MM.1S (cell line): ENCODE measurements around the gene RAB7A.

Experiments used
- DNase-seq: peaks from one replicate; pipeline ENCODE4 v3.0.0-alpha.2; 2015
- H2AFZ ChIP-seq: fragments of 300-600 bp; sonication (generic); 2 replicates; pipeline ENCODE4 v1.6.0; 2016; ENCODE audit warnings: antibody characterized with exemption, low read length
- H3F3A ChIP-seq: fragments of 300-600 bp; sonication (generic); 2 replicates; pipeline ENCODE4 v1.6.1; 2016; ENCODE audit warnings: mild to moderate bottlenecking, antibody characterized with exemption, low read length, moderate library complexity, mixed read lengths; ENCODE audit not compliant: insufficient read depth
- H3K27ac ChIP-seq: fragments of 300-600 bp; sonication (generic); 2 replicates; pipeline ENCODE4 v1.5.1; 2016; ENCODE audit warnings: mild to moderate bottlenecking, low read length
- H3K27me3 ChIP-seq: fragments of 300-600 bp; sonication (generic); replicated peaks from 2 replicates; pipeline ENCODE4 v1.6.0; 2016; ENCODE audit warnings: low read length; ENCODE audit not compliant: insufficient read depth
- H3K36me3 ChIP-seq: fragments of 300-600 bp; sonication (generic); replicated peaks from 2 replicates; pipeline ENCODE4 v1.6.1; 2016; ENCODE audit warnings: mild to moderate bottlenecking, low read length, mixed read lengths; ENCODE audit not compliant: insufficient read depth
- H3K4me1 ChIP-seq: fragments of 300-600 bp; sonication (generic); 2 replicates; pipeline ENCODE4 v1.6.1; 2016; ENCODE audit warnings: low read length, mixed read lengths
- H3K4me2 ChIP-seq: fragments of 300-600 bp; sonication (generic); 2 replicates; pipeline ENCODE4 v1.6.0; 2016; ENCODE audit warnings: low read depth, low read length
- H3K4me3 ChIP-seq: fragments of 300-600 bp; sonication (generic); 2 replicates; pipeline ENCODE4 v1.5.1; 2016; ENCODE audit warnings: low read length, mixed read lengths
- H3K79me2 ChIP-seq: fragments of 300-600 bp; sonication (generic); 2 replicates; pipeline ENCODE4 v1.6.1; 2016; ENCODE audit warnings: mixed run types, low read length, mixed read lengths
- H3K9ac ChIP-seq: fragments of 300-600 bp; sonication (generic); 2 replicates; pipeline ENCODE4 v1.6.1; 2016; ENCODE audit warnings: low read length, mixed read lengths
- H3K9me2 ChIP-seq: fragments of 300-600 bp; sonication (generic); replicated peaks from 2 replicates; pipeline ENCODE4 v1.6.1; 2016; ENCODE audit warnings: mild to moderate bottlenecking, low read length, mixed read lengths; ENCODE audit not compliant: insufficient read depth
- H3K9me3 ChIP-seq: fragments of 300-600 bp; sonication (generic); replicated peaks from 2 replicates; pipeline ENCODE4 v1.6.1; 2016; ENCODE audit warnings: mild to moderate bottlenecking, low read length, mixed read lengths; ENCODE audit not compliant: insufficient read depth
- H4K20me1 ChIP-seq: fragments of 300-600 bp; sonication (generic); 2 replicates; pipeline ENCODE4 v1.6.1; 2016; ENCODE audit warnings: mild to moderate bottlenecking, low read length, moderate library complexity, mixed read lengths; ENCODE audit not compliant: insufficient read depth
- CTCF ChIP-seq: fragments of 300-600 bp; sonication (generic); IDR thresholded peaks from 2 replicates; pipeline ENCODE4 v1.5.1; 2016; ENCODE audit warnings: antibody characterized with exemption, low read length, mixed read lengths
- EZH2phosphoT487 ChIP-seq: fragments of 300-600 bp; sonication (generic); IDR thresholded peaks from 2 replicates; pipeline ENCODE4 v1.6.1; 2018; ENCODE audit warnings: antibody characterized with exemption, low read length

RAB7A gene

DNA sequence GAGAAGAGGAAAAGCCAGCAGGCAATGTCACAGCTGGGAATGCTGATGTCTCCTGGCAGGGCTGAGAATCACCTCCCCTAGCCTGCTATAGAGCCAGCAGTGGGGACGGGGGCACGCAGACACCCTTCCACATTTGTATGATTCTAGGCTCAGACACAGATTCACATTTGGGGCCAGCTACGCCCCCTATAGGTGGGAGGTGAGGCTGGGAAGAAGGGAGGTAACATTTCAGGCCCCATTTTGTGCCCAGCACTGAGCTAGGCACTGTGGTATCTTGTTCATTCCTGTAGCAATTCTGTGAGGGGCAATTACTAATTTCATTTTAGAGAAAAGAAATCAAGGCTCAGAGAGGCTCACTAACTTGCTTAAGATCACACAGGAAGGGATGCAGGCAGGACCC is 137.6 kb downstream of the RAB7A start:
- no peaks in the 10 kb centered on the region for H3K9me2 ChIP-seq
- H3K9ac ChIP-seq, result no peak overlapping the region
- no peaks in the 10 kb centered on the region for H3K36me3 ChIP-seq
- no peak overlapping the region for H2AFZ ChIP-seq
- no peaks in the 10 kb centered on the region for H3K79me2 ChIP-seq
- no peak for DNase-seq
- no peaks in the 10 kb centered on the region for H3K4me1 ChIP-seq
- H3K4me2 ChIP-seq, result no peak overlapping the region
- no peaks in the 10 kb centered on the region for H3K27me3 ChIP-seq
- no peaks in the 10 kb centered on the region for H3K9me3 ChIP-seq
- H3F3A ChIP-seq, result no peaks in the 10 kb centered on the region
- H3K27ac ChIP-seq, result no peak overlapping the region
- peak; percentile 30; the same call in 1 of the 2 replicates for TF ChIP-seq CTCF
- no peak for TF ChIP-seq EZH2phosphoT487
- no peaks in the 10 kb centered on the region for H4K20me1 ChIP-seq
- no peak overlapping the region for H3K4me3 ChIP-seq
